ENCODE results near the gene MMP24.

GRCh38 chr20:35238170-35238569 is 11.7 kb downstream of the MMP24 start:
- TF ChIP-seq EZH2phosphoT487 (IDR thresholded peaks at IDR 0.05; ENCODE audit: low read depth, severe bottlenecking, unreplicated experiment), result no peak
- no peak for TF ChIP-seq CTCF (IDR thresholded peaks at IDR 0.05; ENCODE audit: poor library complexity)
